Transverse colon (tissue), 4 donors: Measurements from ENCODE around the gene TMEM164. TPM values are rescaled to one million over a fixed set of nuclear protein-coding genes. Genes with fewer than 3 reads are reported as not detected.
"Not testable (repeated sequence)": the region's sequence is repeated elsewhere in the genome, so short reads cannot be mapped to it uniquely, and the experiment has no call there.

Source experiments
- DNase-seq: peaks from one replicate; pipeline ENCODE4 v3.0.0-alpha.2; 2019
- H3K27ac ChIP-seq, 4 donors: fragments of 200-600 bp; sonication (generic); 2 replicates each; pipeline ENCODE4 v1.5.1; 2016 to 2018; ENCODE audit warnings: inconsistent platforms in 4 of 4
- H3K27me3 ChIP-seq: fragments of 200-600 bp; sonication (generic); 2 replicates; pipeline ENCODE4 v1.5.1; 2017; ENCODE audit warnings: inconsistent platforms
- H3K36me3 ChIP-seq, 4 donors: fragments of 200-600 bp; sonication (generic); 2 replicates each; pipeline ENCODE4 v1.5.1; 2017 to 2019; ENCODE audit warnings: inconsistent platforms in 4 of 4
- H3K4me1 ChIP-seq, 4 donors: fragments of 200-600 bp; sonication (generic); 2 replicates each; pipeline ENCODE4 v1.5.1; 2017 to 2020; ENCODE audit warnings: inconsistent platforms in 4 of 4
- H3K4me3 ChIP-seq, 4 donors: fragments of 200-600 bp; sonication (generic); 1 replicate in 1 of 4; 2 replicates in 3 of 4; pipeline versions ENCODE4 v1.5.1 to v1.6.1; 2017 to 2019; ENCODE audit warnings: inconsistent platforms in 4 of 4
- H3K9me3 ChIP-seq, 2 donors: fragments of 200-600 bp; sonication (generic); 2 replicates each; pipeline ENCODE4 v1.5.1; 2017 to 2019; ENCODE audit warnings: inconsistent platforms in 2 of 2
- CTCF ChIP-seq, 5 experiments: fragments of 200-600 bp in 3 of 5; fragments of 450-650 bp in 2 of 5; sonication (generic) in 3 of 5; IDR thresholded peaks; 1 replicate in 2 of 5; 2 replicates in 3 of 5; pipeline ENCODE4 v1.5.1; 2016 to 2017; ENCODE audit warnings: antibody characterized with exemption in 5 of 5, inconsistent platforms in 3 of 5, mild to moderate bottlenecking in 2 of 5, moderate library complexity in 1 of 5
- EP300 ChIP-seq: sonication (generic); formaldehyde crosslinking; IDR thresholded peaks from one replicate; pipeline ENCODE4 v1.6.1; 2017; ENCODE audit warnings: antibody characterized with exemption, low read depth
- POLR2A ChIP-seq: fragments of 450-650 bp; IDR thresholded peaks from one replicate; pipeline ENCODE4 v1.6.1; 2016; ENCODE audit warnings: antibody characterized with exemption, mild to moderate bottlenecking, moderate library complexity
- POLR2AphosphoS5 ChIP-seq, 3 donors: sonication (generic); formaldehyde crosslinking; IDR thresholded peaks; one replicate each; pipeline ENCODE4 v1.6.1; 2016; ENCODE audit warnings: antibody characterized with exemption in 3 of 3
- WGBS, 2 donors: methylation state at CpG; one replicate each; pipeline ENCODE4 v1.1.5; 2018; ENCODE audit warnings: low coverage in 1 of 2; 5-methylcytosine and 5-hydroxymethylcytosine counted together
- in situ Hi-C, 4 donors: fragments of 200-750 bp; cut with MboI; loops; one replicate each; pipeline versions ENCODE4 v1.15.0 to v1.15.1; 2017; ENCODE audit warnings: low sequenced_read_pairs in 3 of 4, low pct_ligation_motif_present in 1 of 4, low pct_unique_long_range_greater_than_20kb in 1 of 4
- intact Hi-C: fragments of 100-400 bp; cut with DNase I; formaldehyde crosslinking; loops from one replicate; pipeline ENCODE4 v1.15.1; 2023; ENCODE audit warnings: low total_unique reads
- total RNA-seq, 4 donors: library from RNA; depleted of rRNA; stranded (reverse); fragments of >200 nt; gene quantifications; one replicate each; pipeline ENCODE4 v1.1.0, GENCODE V29; 2016

Gene TMEM164
- total RNA-seq, 4 donors from 2014 or later = 19.5 to 112 (median 91.3) TPM

GRCh38 chrX:110153244-110153643 lies 150.3 kb downstream of the TMEM164 start:
- in situ Hi-C loops = no loop called here
- no peak for TF ChIP-seq CTCF (IDR thresholded peaks at IDR 0.05)
- no peak for TF ChIP-seq EP300
- TF ChIP-seq POLR2AphosphoS5 (IDR thresholded peaks at IDR 0.05) = no peak
- TF ChIP-seq POLR2A = no peak
- Histone ChIP-seq H3K36me3 (no peaks in the 10 kb centered on the region), H3K4me3 (no peak overlapping the region), H3K27ac (no peak overlapping the region), H3K27me3 (no peaks in the 10 kb centered on the region), H3K9me3 (no peaks in the 10 kb centered on the region), H3K4me1 (no peaks in the 10 kb centered on the region)
- intact Hi-C loops = no loop called here
- no peak for DNase-seq
- WGBS, 2 donors = 82 to 100% methylated on average over 2 of the region's 2 CpGs

DNA sequence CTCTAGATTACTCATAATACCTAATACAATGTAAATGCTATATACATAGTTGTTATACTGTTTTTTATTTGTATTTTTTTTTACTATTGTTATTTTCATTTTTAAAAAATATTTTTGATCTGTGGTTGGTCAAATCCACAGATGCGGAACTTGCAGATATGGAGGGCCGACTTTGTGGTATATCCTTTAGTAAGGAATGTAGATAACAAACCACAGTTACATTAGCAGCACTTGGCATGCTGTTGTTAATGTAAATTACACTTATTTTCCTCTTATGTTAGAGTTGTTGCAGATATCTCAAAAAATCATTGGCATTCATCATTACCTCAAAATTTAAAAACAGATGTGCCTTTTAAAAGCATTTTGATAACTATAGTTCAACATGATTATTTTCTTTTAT lies 151.0 kb downstream of the TMEM164 start:
- 79 to 100% methylated on average over 1 to 2 of the region's 2 CpGs for WGBS, 2 donors
- no peaks in the 10 kb centered on the region for H3K4me1 ChIP-seq
- no peaks in the 10 kb centered on the region for H3K36me3 ChIP-seq
- intact Hi-C loops (no loop called here), in situ Hi-C loops (no loop called here)
- no peak overlapping the region for H3K4me3 ChIP-seq
- TF ChIP-seq EP300 = no peak
- TF ChIP-seq POLR2AphosphoS5 (IDR thresholded peaks at IDR 0.05) = no peak
- TF ChIP-seq CTCF (IDR thresholded peaks at IDR 0.05) = no peak
- no peak for TF ChIP-seq POLR2A
- no peak for DNase-seq
- H3K27ac ChIP-seq = no peak overlapping the region
- H3K27me3 ChIP-seq = no peaks in the 10 kb centered on the region
- H3K9me3 ChIP-seq = no peaks in the 10 kb centered on the region

DNA sequence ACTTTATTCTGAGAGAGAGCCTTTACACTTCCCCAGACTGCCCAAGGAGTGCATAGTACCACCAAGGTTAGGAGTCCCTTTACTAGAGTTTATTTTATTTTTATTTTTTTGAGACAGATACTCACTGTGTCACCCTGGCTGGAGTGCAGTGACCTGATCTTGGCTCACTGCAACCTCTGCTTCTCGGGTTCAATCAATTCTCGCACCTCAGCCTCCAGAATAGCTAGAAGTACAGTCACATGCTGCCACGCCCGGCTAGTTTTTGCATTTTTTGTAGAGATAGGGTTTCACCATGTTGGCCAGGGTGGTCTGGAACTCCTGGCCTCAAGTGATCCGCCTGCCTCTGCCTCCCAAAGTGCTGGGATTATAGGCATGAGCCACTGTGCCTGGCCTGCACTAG lies 151.4 kb downstream of the TMEM164 start:
- H3K4me1 ChIP-seq, intact Hi-C loops, in situ Hi-C loops, DNase-seq, H3K4me3 ChIP-seq, H3K27me3 ChIP-seq, H3K36me3 ChIP-seq, H3K27ac ChIP-seq, H3K9me3 ChIP-seq: not testable (repeated sequence)
- WGBS, 2 donors = 74% methylated on average over 5 of the region's 5 CpGs; no CpG with 5 or more reads in 1 of the 2 donors

DNA sequence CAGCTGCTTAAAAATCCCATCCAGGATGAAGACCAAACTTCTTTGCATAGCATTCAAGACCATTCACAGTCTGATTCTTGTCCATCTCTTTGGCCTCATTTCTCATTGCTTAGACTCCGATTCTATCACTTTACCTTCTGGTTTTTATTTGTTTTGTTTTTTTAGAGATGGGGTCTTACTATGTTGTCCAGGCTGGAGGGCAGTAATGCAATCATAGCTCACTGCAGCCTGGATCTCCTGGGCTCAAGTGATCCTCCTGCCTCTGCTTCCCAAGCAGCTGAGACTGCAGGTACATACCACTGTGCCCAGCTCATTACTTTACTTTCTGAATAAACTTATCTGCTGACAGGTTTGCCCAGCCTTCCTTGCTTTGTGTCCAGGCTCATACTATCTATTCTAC lies 152.8 kb downstream of the TMEM164 start:
- WGBS, 2 donors = 48% methylated on average over 1 of the region's 1 CpG; no CpG with 5 or more reads in 1 of the 2 donors

More for the DNA sequence above, 152.8 kb downstream of the TMEM164 start:
- in situ Hi-C loops = loop anchor here in 2 of 4 donors (5.0 kb wide), 1 partner anchor 257 kb away; no protein-coding TSS in a partner anchor
- DNase-seq = no peak
- Histone ChIP-seq H3K27me3 (no peaks in the 10 kb centered on the region), H3K9me3 (no peaks in the 10 kb centered on the region), H3K4me1 (no peaks in the 10 kb centered on the region), H3K27ac (no peak overlapping the region), H3K4me3 (no peak overlapping the region), H3K36me3 (no peaks in the 10 kb centered on the region)
- TF ChIP-seq CTCF (IDR thresholded peaks at IDR 0.05) (no peak), POLR2AphosphoS5 (IDR thresholded peaks at IDR 0.05) (no peak), POLR2A (no peak), EP300 (no peak)
- intact Hi-C loops = no loop called here
